SHP77 (cell line): Measurements from ENCODE around the gene RNF168.
"Not testable (repeated sequence)": the region's sequence is repeated elsewhere in the genome, so short reads cannot be mapped to it uniquely, and the experiment has no call there.

Experiments used
- DNase-seq, 2 experiments: peaks; one replicate each; lab custom pipeline; 2025; lab: John Stamatoyannopoulos, UW

RNF168 gene

GRCh38 chr3:196514913-196515621, 11.5 kb upstream of the RNF168 start, which contains the start of gene SMCO1:
Gene SMCO1 (minus strand): TSS chr3:196515346. CDS start chr3:196515209, 137 bp downstream.
- no peak for DNase-seq

GRCh38 chr3:196514350-196514716, 10.8 kb upstream of the RNF168 start:
- no peak for DNase-seq

GRCh38 chr3:196513697-196514349, 10.3 kb upstream of the RNF168 start:
- DNase-seq: no peak

- DNase-seq: not testable (repeated sequence)
Observed at GRCh38 chr3:196511646-196512425, 8.3 kb upstream of the RNF168 start.

GRCh38 chr3:196511108-196511507, 7.5 kb upstream of the RNF168 start:
- not testable (repeated sequence) for DNase-seq

- no peak for DNase-seq
Observed at GRCh38 chr3:196506687-196507086, 3.1 kb upstream of the RNF168 start.

- DNase-seq: no peak
Observed at GRCh38 chr3:196504556-196504955, 988 bp upstream of the RNF168 start.

GRCh38 chr3:196504077-196504398, 470 bp upstream of the RNF168 start:
- DNase-seq: not testable (repeated sequence)

- DNase-seq: no peak
Observed at GRCh38 chr3:196502775-196503195, 783 bp downstream of the RNF168 start.

- DNase-seq: no peak
Observed at GRCh38 chr3:196501316-196502044, 2.1 kb downstream of the RNF168 start.

GRCh38 chr3:196499807-196500524, 3.6 kb downstream of the RNF168 start:
- DNase-seq: no peak

GRCh38 chr3:196499061-196499460, 4.5 kb downstream of the RNF168 start:
- no peak for DNase-seq

- DNase-seq: no peak
Observed at GRCh38 chr3:196498297-196498696, 5.3 kb downstream of the RNF168 start.

- DNase-seq: no peak
Observed at GRCh38 chr3:196496183-196496582, 7.4 kb downstream of the RNF168 start.

- no peak for DNase-seq
Observed at GRCh38 chr3:196493292-196493691, 10.3 kb downstream of the RNF168 start.

GRCh38 chr3:196492080-196492479, 11.5 kb downstream of the RNF168 start:
- no peak for DNase-seq

- no peak for DNase-seq
Observed at GRCh38 chr3:196489747-196490146, 13.8 kb downstream of the RNF168 start.

GRCh38 chr3:196486263-196486662, 17.3 kb downstream of the RNF168 start:
- no peak for DNase-seq

- no peak for DNase-seq
Observed at GRCh38 chr3:196477678-196478077, 25.9 kb downstream of the RNF168 start.

GRCh38 chr3:196472286-196472685, 31.3 kb downstream of the RNF168 start:
- DNase-seq: no peak

GRCh38 chr3:196471551-196471950, 32.0 kb downstream of the RNF168 start:
- DNase-seq: no peak

GRCh38 chr3:196470182-196470581, 33.4 kb downstream of the RNF168 start:
- not testable (repeated sequence) for DNase-seq
